ENCODE results near the gene CFAP97D2.
"Not testable (repeated sequence)": the region's sequence is repeated elsewhere in the genome, so short reads cannot be mapped to it uniquely, and the experiment has no call there.

CFAP97D2 gene

GRCh38 chr13:114259974-114260373, 80.9 kb downstream of the CFAP97D2 start:
- intact Hi-C loops (cut with micrococcal nuclease) = no loop called here
- H3K9me3 Mint-ChIP-seq = no peaks in the 10 kb centered on the region
- peaks cover 97% of the 10 kb centered on the region for H3K36me3 Mint-ChIP-seq (ENCODE audit: low read depth)
- H3K4me1 Mint-ChIP-seq (ENCODE audit: low read depth) = peaks cover 13% of the 10 kb centered on the region
- H3K27me3 Mint-ChIP-seq = no peaks in the 10 kb centered on the region
- no peak overlapping the region for H3K4me3 Mint-ChIP-seq
- no peak overlapping the region for H3K27ac Mint-ChIP-seq

GRCh38 chr13:114260814-114261213, 81.8 kb downstream of the CFAP97D2 start:
- Mint-ChIP-seq H3K27me3 (no peaks in the 10 kb centered on the region), H3K9me3 (no peaks in the 10 kb centered on the region), H3K36me3 (ENCODE audit: low read depth) (peaks cover 97% of the 10 kb centered on the region), H3K4me1 (ENCODE audit: low read depth) (peaks cover 10% of the 10 kb centered on the region), H3K27ac (no peak overlapping the region), H3K4me3 (no peak overlapping the region)
- intact Hi-C loops (cut with micrococcal nuclease) = no loop called here

- H3K36me3 Mint-ChIP-seq (ENCODE audit: low read depth) = peaks cover 99% of the 10 kb centered on the region
- H3K27me3 Mint-ChIP-seq = no peaks in the 10 kb centered on the region
- H3K9me3 Mint-ChIP-seq = no peaks in the 10 kb centered on the region
- H3K27ac Mint-ChIP-seq = no peak overlapping the region
- no peak overlapping the region for H3K4me3 Mint-ChIP-seq
- intact Hi-C loops (cut with micrococcal nuclease) = no loop called here
- peaks cover 4% of the 10 kb centered on the region for H3K4me1 Mint-ChIP-seq (ENCODE audit: low read depth)
These were observed 82.4 kb downstream of the CFAP97D2 start for GRCh38 chr13:114261328-114261965.

GRCh38 chr13:114263578-114263977, 84.5 kb downstream of the CFAP97D2 start:
- intact Hi-C loops (cut with micrococcal nuclease) = no loop called here

GRCh38 chr13:114264313-114264712, 85.3 kb downstream of the CFAP97D2 start:
- H3K4me1 Mint-ChIP-seq (ENCODE audit: low read depth); H3K9me3 Mint-ChIP-seq; H3K4me3 Mint-ChIP-seq; H3K27me3 Mint-ChIP-seq; intact Hi-C loops (cut with micrococcal nuclease); H3K27ac Mint-ChIP-seq: not testable (repeated sequence)
- peaks cover 98% of the 10 kb centered on the region for H3K36me3 Mint-ChIP-seq (ENCODE audit: low read depth)

More at GRCh38 chr13:114263578-114263977, 84.5 kb downstream of the CFAP97D2 start:
- no peaks in the 10 kb centered on the region for H3K4me1 Mint-ChIP-seq (ENCODE audit: low read depth)
- H3K4me3 Mint-ChIP-seq = no peak overlapping the region
- H3K9me3 Mint-ChIP-seq = no peaks in the 10 kb centered on the region
- H3K27me3 Mint-ChIP-seq = no peaks in the 10 kb centered on the region
- H3K36me3 Mint-ChIP-seq (ENCODE audit: low read depth) = peaks cover 96% of the 10 kb centered on the region
- no peak overlapping the region for H3K27ac Mint-ChIP-seq

GRCh38 chr13:114264886-114265611, 86.0 kb downstream of the CFAP97D2 start:
- peaks cover 97% of the 10 kb centered on the region for H3K36me3 Mint-ChIP-seq (ENCODE audit: low read depth)
- H3K4me3 Mint-ChIP-seq = no peak overlapping the region
- no peaks in the 10 kb centered on the region for H3K27me3 Mint-ChIP-seq
- intact Hi-C loops (cut with micrococcal nuclease) = no loop called here
- no peak overlapping the region for H3K27ac Mint-ChIP-seq
- H3K9me3 Mint-ChIP-seq = no peaks in the 10 kb centered on the region
- no peaks in the 10 kb centered on the region for H3K4me1 Mint-ChIP-seq (ENCODE audit: low read depth)

GRCh38 chr13:114266241-114266640, 87.2 kb downstream of the CFAP97D2 start:
- H3K27me3 Mint-ChIP-seq = no peaks in the 10 kb centered on the region
- no peaks in the 10 kb centered on the region for H3K9me3 Mint-ChIP-seq
- intact Hi-C loops (cut with micrococcal nuclease) = no loop called here
- H3K36me3 Mint-ChIP-seq (ENCODE audit: low read depth) = peaks cover 96% of the 10 kb centered on the region
- no peak overlapping the region for H3K27ac Mint-ChIP-seq
- H3K4me1 Mint-ChIP-seq (ENCODE audit: low read depth) = no peaks in the 10 kb centered on the region
- H3K4me3 Mint-ChIP-seq = no peak overlapping the region

GRCh38 chr13:114268344-114269280, 89.6 kb downstream of the CFAP97D2 start:
- Mint-ChIP-seq H3K4me3 (no peak overlapping the region), H3K36me3 (ENCODE audit: low read depth) (peaks cover 95% of the 10 kb centered on the region), H3K9me3 (no peaks in the 10 kb centered on the region), H3K27me3 (no peaks in the 10 kb centered on the region), H3K27ac (no peak overlapping the region), H3K4me1 (ENCODE audit: low read depth) (peaks cover 9% of the 10 kb centered on the region)
- intact Hi-C loops (cut with micrococcal nuclease) = no loop called here

- Mint-ChIP-seq H3K27me3 (no peaks in the 10 kb centered on the region), H3K4me1 (ENCODE audit: low read depth) (peaks cover 12% of the 10 kb centered on the region), H3K27ac (no peak overlapping the region), H3K9me3 (no peaks in the 10 kb centered on the region), H3K4me3 (no peak overlapping the region), H3K36me3 (ENCODE audit: low read depth) (peaks cover 95% of the 10 kb centered on the region)
- intact Hi-C loops (cut with micrococcal nuclease) = no loop called here
These were observed 90.3 kb downstream of the CFAP97D2 start for GRCh38 chr13:114269281-114269770.
